ENCODE results near the gene OTOG. TPM values are rescaled to one million over a fixed set of nuclear protein-coding genes. Genes with fewer than 3 reads are reported as not detected.

The OTOG gene
- total RNA-seq, 1 donor from 2014 or later: not detected

DNA sequence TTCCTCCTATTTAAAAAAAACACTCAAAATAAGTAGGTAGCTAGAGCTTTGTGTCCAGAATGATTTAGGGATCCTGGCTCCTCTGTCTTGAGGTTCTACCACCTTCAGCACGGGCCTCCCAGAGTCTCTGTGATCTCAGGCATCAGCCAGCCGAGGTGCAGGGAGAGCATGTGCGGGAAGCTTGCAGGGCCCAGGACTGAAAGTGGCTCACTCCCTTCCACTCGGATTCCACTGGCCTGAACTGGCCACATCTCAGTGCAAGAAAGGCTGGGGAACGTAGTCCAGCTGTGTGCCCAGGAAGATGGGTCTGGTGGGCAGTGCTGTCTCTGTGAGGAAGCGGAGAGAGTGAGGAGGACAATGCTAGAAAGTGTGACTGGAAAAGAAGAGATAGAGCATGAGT is 104.0 kb downstream of the OTOG start:
- DNase-seq (no peak), ATAC-seq (no peak)
- intact Hi-C loops (cut with micrococcal nuclease): no loop called here

DNA sequence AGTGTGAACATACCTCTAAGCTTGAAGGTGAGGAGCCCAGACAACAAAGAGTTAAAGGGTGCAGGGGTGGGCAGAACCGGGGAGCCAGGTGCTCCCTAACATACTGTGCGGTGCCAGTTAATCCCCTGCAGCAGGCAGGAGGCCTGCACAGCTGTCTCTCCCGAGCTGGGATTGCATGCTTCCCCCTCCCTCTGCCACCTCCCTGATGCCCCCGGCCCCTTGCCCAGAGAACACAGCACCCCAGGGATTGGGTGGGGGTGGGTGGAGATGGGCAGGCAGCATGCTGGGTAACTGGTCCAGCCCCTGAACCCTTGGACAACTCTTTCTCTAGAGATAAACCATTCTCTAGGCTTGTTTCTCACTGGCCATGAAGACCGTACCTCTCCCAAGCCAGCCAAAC is 104.6 kb downstream of the OTOG start:
- intact Hi-C loops (cut with micrococcal nuclease): no loop called here
- ATAC-seq: no peak
- DNase-seq: no peak

DNA sequence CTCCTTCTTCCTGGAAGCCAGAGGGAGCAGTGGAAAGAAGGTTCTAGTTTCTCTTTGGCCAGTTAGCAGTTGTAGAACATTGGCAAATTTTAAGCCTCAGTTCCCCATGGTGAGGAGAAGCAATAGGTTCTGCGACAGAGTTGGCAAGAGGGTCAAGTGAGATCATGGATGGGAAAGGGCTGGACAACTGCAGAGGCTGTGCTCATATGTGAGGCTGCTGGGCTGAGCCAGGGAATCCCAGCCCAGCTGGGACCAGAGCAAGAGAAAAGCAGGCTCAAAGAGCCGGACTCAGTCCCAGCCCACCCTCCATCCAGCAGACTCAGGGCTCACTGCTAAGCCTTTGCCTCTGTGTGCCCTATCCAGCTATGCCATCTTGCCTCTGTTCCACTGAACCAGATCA is 105.5 kb downstream of the OTOG start:
- intact Hi-C loops (cut with micrococcal nuclease): no loop called here
- DNase-seq (no peak), ATAC-seq (peak; percentile 67)

DNA sequence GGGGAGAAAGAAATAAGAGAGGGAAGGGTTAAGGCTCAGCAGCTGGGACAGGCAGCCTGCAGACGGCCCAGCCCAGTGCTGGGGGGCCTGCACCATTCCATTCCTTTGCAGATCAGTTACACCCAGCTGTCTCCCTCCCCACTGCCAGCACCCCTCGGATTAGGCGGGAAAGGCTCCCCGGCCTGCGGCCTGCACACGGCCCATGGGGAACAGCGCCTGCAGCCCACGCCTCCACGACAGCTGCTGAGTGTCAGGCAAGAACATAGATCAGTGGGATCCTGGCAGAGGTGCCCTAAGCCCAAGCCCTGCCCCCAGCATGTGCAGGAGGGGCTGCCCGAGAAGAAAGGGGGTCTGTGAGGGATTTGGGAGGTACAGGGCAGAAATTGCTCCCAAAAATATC is 106.6 kb downstream of the OTOG start:
- no peak for DNase-seq
- intact Hi-C loops (cut with micrococcal nuclease): no loop called here
- ATAC-seq: no peak

DNA sequence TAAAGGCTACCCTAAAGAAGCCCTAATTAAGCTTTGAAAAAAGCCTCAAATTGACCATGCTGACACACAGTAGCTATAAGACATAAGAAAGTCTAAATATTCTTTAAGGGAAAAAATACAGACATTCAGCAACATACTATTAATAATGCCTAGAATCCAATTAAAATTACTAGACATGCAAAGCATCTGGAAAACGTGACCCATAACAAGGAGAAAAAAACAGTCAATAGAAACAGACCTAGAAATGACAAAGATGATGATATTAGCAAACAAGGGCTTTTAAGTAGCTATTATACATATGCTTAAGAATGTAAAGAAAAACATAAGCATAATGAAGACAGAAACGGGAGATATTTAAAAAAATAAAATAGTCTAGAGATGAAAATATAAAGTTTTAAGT is 108.6 kb downstream of the OTOG start:
- ATAC-seq: no peak
- DNase-seq: no peak
- intact Hi-C loops (cut with micrococcal nuclease): no loop called here

DNA sequence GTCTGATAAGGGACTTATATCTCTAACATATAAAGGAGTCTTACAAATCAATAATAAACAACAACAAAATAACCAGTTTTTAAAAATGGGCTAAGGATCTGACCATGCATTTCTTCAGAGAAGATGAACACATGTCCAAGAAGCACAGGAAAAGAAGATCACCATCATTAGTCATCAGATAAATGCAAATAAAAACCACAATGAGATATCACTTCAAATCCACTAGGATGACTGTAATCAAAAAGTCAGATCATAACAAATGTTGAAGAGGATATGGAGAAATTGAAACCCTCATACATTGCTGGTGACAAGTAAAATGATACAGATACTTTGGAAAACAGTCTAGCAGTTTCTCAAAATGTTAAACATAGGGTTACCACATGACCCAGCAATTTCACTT is 111.2 kb downstream of the OTOG start:
- ATAC-seq (no peak), DNase-seq (no peak)
- intact Hi-C loops (cut with micrococcal nuclease): no loop called here

DNA sequence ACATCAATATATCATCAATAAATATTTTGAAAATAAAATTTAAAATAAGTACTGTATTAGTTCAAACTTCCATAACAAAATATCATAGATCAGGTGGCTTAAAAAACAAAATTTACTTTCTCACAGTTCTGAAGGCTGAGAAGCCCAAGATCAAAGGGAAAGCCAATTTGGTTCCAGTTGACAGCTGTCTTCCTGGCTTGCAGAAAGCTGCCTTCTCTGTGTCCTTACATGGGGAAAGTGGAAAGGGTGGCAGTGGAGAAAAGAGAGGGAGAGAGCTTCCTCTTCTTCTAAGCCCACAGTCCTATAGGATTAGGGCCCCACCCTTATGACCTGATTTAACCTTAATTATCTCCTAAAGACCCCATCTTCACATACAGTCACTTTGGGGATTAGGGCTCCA is 121.1 kb downstream of the OTOG start:
- ATAC-seq (no peak), DNase-seq (no peak)
- intact Hi-C loops (cut with micrococcal nuclease): no loop called here

DNA sequence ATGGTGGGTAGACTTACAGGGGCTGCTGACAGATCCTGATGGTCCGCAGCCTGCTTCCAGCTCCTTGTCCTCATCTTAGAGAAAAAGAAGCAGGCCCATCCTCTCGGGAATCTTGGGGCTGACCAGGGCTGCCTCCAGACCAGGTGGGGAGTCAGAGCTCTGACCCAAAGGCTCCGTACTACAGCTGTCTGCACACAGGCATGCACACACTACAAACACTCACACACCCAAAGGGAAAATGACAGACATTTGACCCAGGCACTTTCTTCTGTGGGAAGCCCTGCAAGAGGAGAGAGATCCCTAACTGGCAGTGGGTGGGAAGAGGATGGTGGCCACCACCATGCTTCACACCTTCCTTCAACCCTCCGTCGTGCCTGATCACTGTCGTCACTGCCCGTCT is 125.4 kb downstream of the OTOG start:
- ATAC-seq: no peak
- intact Hi-C loops (cut with micrococcal nuclease): no loop called here
- DNase-seq: no peak

DNA sequence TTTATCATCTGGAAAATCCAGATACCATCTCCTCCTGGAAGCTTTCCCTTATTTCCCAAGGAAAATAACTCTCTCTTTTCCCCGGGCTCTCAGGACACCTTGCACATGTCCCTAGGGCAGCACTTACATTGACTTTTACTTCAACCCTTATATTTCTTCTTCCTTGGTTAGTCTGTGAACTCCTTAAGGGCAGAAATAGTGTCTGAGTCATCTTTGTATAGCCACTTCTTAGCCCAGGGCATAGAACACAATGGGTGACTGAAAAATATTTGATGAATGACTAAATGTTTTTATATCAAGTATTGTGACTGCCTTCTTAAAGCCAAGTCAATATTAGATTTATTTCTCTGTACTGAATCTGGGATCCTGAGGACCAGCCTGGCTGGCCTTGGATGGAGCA is 126.9 kb downstream of the OTOG start:
- intact Hi-C loops (cut with micrococcal nuclease): no loop called here
- ATAC-seq: no peak
- DNase-seq: no peak

DNA sequence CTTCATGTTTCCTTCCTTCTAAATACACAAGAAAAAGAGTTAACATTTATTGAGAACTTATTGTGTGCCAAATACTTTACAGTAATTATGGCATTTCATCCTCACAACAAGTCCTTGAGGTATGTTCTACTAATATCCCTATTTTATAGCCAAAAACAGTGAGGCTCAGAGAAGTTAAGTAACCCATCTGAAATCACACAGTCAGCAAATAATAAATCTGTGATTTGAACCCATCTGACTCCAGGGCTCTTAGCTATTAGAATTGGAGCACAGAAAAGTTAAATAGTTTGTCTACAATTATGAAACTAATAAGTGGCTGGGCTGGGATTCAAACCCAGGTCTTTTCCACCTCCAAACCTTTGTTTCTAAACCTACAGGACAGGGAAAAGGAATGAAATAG is 135.8 kb downstream of the OTOG start:
- ATAC-seq: no peak
- DNase-seq: no peak
- intact Hi-C loops (cut with micrococcal nuclease): no loop called here

DNA sequence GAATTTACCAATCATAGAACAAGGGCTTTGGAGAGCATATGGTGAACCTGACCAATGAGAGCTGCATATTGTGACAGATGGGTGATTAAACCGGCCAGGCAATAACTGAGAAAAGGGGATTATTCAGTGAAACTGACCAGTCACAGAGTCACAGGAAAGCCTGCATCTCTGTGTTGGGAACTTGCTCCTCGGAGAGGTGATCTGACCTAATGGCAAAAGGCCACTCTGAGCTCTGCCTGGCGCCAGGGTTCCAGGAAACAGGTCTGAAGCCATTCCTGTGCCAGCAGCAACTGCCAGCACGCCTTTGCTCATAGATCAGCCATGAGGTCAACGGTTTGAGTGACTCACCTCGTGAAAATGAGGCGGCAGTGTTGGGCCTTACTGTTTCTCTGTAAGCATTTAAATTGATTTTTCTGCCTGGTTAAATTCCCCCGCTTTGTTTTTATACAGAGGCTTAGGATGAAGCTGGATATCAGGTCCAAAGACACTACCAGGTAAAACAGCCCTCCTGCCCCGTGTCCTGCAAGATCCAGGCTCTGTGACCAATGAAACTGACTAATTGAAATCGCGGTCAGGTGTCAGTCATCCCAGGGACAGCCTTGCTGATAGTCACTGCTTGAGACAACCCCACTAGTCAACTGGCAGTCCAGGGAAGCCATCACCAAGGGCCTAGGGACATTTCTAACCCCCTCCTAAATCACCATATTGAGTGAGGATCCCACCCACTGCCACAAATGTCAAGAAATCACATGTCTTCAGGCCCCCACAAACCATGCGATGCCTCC is 136.5 kb downstream of the OTOG start:
- no peak for ATAC-seq
- intact Hi-C loops (cut with micrococcal nuclease): no loop called here
- DNase-seq: no peak

DNA sequence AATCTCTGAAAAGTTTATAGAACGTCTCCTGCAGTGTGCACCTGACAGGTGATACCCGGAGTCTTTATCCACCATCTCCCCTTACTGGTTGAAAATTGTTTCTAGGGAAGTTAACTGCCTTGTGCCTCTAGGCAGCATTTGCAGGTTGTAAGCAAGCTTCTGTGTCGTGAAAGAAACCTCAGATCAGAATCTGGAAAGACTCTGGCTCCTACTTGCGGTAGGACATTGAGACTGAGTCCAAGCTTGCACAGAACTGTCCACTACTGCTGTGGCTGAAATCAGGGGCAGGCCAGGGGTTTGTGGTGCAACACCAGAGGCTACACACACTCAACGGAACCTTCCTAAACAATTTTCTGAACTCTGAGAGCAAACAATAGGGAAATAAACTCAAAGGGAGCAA is 137.5 kb downstream of the OTOG start:
- ATAC-seq: no peak
- no peak for DNase-seq
- intact Hi-C loops (cut with micrococcal nuclease): no loop called here

DNA sequence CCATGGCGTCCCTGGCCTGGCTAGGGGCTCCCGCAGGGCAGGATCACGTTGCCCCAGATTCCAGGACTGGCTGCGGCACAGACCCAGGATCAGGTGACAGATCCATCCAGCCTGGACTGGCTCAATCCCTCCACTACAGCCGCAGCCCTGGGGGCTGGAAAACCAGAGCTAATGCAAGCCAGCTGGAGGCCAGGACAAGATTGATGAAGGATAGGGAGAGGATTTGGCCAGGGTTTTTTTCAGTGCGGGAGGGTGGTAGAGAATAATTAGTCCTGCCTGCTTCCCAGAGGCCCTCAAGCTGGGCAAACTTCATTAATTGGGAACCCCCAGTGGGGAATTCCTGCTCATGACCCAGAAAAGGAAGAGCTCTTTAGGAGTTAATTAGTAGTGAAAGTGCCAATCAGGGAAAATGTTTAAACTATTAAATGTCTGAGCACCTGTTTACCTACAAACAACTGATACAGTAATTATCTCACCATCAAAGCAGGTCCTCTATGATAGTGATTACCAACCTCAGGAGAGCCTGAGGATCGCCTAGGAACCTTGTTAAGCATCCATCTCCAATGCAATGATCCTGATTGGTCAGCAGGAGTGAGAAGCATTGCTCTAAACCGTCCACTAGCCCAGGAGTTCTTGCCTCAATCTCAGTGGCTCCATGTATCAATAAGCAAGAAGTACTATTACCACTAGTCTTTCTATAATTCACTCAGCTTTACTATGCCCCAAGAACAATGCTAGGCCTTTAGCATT is 139.3 kb downstream of the OTOG start:
- DNase-seq (no peak), ATAC-seq (no peak)
- intact Hi-C loops (cut with micrococcal nuclease): no loop called here

DNA sequence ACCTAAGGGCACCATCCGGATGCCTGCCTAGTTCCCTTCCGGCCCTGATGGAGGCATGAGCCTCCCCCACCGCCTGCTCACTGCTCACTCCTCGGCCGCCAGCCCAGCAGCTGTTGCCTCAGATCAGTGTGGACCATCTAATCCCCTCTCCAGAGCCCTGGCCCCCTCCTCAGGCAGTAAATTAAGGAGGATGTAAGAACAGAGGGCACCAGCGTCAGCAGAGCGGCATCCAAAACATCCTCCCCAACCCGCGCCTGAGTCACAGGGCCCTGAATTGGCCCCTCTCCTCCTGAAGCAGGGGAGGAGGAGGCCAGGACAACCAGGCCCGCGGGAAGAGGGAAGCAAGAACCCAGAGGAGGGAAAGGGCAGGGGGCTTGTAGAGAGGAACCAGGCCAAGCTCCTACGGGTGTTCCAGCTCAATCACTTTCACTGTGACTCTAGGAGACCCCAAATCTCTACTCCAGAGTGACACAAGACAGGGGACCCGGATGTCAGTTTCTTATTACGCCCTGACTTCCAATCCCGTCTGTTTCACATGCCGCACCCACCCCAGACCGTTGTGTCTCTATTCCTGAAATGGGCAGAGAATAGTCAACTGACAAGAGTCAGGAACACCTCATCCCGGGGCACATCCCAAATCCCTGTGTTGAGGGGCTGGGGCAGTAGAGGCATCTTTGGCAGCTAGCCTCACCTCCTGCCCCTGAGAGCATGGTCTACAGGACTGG is 141.0 kb downstream of the OTOG start:
- intact Hi-C loops (cut with micrococcal nuclease): no loop called here
- no peak for DNase-seq
- no peak for ATAC-seq

DNA sequence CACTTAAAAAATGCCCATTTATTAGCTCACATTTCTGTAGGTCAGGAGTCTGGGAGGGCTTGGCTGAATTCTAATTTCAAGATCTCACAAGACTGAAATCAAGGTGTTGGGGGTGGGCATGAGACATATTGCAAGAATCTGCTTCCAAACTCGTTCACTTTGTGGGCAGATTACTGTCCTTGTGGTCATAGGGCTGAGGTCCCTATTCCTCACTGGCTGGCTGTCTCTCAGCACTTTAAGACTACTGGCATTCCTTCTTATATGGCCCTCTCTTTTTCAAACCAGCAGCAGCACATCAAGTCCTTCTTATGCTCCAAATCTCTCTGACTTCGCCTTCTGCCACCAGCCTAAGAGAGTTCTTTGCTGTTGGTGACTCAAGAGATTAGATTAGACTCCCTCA is 144.5 kb downstream of the OTOG start:
- ATAC-seq: no peak
- no peak for DNase-seq
- intact Hi-C loops (cut with micrococcal nuclease): no loop called here

DNA sequence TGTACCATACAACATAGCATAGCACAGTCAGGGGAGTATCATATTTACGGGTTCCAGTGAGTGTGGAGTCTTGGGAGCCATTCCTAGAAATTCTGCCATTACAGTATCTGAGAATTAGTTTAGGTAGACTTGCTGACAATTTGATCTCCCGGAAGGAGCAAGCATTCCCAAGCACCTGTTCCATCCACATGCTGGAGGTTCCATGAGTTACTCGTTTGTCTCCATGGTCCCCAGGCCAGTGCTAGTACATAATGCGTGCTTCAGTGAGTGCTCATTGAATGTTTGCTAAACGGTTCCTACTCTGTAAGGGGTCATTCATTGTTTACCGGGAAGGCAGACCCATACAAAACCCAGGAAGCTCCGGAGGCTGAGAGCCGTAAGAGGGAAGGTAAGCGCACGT is 144.9 kb downstream of the OTOG start:
- DNase-seq (no peak), ATAC-seq (no peak)
- intact Hi-C loops (cut with micrococcal nuclease): no loop called here

DNA sequence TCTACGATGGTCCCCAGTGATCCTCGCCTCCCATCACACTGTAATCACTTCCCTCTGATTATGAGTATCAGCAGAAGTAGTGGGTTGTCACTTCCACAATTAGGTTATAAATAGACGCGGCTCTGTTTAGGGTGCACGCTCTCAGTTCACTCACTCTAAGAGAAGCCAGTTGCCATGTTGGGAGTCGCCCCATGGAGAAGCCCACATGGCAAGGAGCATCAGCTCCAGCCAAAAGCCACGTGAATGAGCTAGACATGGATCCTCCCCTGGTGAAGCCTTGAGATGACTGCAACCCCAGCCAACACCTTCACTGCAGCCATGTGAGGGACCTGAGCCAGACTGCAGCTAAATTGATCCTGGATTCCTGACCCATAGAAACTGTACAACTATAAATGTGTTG is 145.9 kb downstream of the OTOG start:
- ATAC-seq: no peak
- no peak for DNase-seq
- intact Hi-C loops (cut with micrococcal nuclease): no loop called here

DNA sequence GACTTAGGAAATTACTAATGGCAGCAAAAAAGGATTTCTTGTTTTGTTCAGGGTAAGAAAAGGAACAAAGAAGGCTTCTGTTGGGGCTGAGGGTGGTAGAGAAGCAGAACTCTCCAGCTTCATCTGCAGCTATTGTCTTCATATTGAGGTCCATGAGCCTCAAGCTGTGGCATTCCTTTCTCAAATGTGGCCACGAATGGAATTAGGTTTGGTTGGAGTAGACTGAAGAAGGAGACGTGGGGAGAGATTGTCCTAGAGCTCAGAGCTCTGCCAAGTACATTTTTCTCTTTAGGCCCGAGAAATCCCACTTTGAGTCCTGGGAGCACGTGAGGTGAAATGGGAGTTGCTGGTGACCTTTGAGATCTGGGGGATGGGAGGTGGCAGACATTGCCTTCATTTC is 146.5 kb downstream of the OTOG start:
- intact Hi-C loops (cut with micrococcal nuclease): no loop called here

DNA sequence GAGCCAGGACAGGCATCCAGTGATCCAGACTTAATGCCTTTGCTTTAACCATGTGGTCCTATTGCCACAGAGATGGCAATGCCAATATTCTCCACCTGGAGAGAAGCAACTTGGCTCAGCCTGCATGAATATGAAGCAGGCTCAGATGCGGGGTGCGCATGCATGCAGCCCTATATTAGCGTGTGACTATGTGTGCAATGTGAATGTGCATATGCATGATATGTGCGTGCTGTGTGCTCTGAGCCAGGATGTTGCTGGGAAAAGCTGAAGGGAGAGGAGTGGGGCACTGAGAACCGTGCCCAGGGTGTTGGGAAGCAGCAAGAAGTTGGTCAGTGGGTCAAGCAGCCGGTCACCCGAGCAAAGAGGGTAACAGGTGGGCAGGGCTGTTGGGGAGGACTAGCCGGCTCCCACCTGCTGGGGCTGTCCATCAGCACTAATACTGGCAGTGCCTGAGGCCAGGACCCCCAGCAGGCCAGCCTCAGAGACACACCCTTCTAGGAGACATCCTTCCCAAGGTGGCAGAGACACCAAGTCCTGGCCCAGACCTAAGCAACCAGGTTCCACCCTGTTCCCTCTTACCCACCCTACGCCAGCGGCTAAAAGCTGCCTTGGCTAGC is 147.5 kb downstream of the OTOG start:
- DNase-seq: no peak
- ATAC-seq: no peak
- intact Hi-C loops (cut with micrococcal nuclease): no loop called here

More for the DNA sequence above, 146.5 kb downstream of the OTOG start:
- no peak for ATAC-seq
- DNase-seq: no peak

All from left ventricle myocardium superior (tissue), 1 donor.